ENCODE data around the gene BTBD19.

BTBD19 gene

DNA sequence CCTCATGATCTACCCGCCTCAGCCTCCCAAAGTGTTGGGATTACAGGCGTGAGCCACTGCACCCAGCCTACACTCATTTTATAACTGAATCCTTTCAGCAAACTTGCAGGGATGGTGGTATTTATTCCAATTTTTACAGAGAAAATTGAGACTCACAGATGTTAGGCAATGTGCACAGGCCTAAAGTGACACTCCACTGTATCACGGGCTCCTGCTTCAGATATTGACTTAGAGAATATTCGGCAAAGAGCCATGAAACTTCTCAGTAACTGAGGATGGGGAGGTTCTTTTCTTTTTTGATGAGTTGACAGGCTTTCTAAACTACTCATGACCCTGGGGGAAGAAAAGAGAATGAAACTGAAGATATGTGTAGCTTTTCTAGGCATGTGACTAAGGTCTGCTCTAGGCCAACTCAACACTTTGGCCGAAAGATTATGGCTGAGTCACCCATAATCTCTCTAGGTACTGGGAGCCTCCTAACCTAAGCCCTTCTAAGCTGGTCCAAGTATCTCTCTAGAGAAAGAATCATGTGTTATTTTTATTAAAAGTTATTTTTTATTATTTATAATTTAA, 54.6 kb downstream of the BTBD19 start:
- no peak for DNase-seq

Measured in cortex of kidney (tissue), 1 donor.